ENCODE results near the gene ATP2B1.

Gene ATP2B1

GRCh38 chr12:89661706-89662330 is 46.8 kb downstream of the ATP2B1 start:
- no peak for FAIRE-seq
- no peak for DNase-seq (ENCODE audit: low spot score)

GRCh38 chr12:89657739-89658138 is 50.9 kb downstream of the ATP2B1 start:
- no peak for DNase-seq (ENCODE audit: low spot score)
- no peak for FAIRE-seq

- no peak for FAIRE-seq
- no peak for DNase-seq (ENCODE audit: low spot score)
Observed at GRCh38 chr12:89657066-89657465, 51.6 kb downstream of the ATP2B1 start.

- FAIRE-seq (no peak), DNase-seq (ENCODE audit: low spot score) (no peak)
Observed at GRCh38 chr12:89655841-89656240, 52.8 kb downstream of the ATP2B1 start.

GRCh38 chr12:89651192-89651591 is 57.4 kb downstream of the ATP2B1 start:
- DNase-seq (ENCODE audit: low spot score) (no peak), FAIRE-seq (no peak)

- FAIRE-seq (no peak), DNase-seq (ENCODE audit: low spot score) (no peak)
Observed at GRCh38 chr12:89650239-89650638, 58.4 kb downstream of the ATP2B1 start.

GRCh38 chr12:89649820-89650219 is 58.8 kb downstream of the ATP2B1 start:
- no peak for DNase-seq (ENCODE audit: low spot score)
- no peak for FAIRE-seq

GRCh38 chr12:89649139-89649538 is 59.5 kb downstream of the ATP2B1 start:
- no peak for DNase-seq (ENCODE audit: low spot score)
- no peak for FAIRE-seq

GRCh38 chr12:89648211-89648930 is 60.3 kb downstream of the ATP2B1 start:
- no peak for FAIRE-seq
- DNase-seq (ENCODE audit: low spot score), result no peak

- DNase-seq (ENCODE audit: low spot score) (no peak), FAIRE-seq (no peak)
Observed at GRCh38 chr12:89645434-89645833, 63.2 kb downstream of the ATP2B1 start.

- DNase-seq (ENCODE audit: low spot score), result no peak
- no peak for FAIRE-seq
Observed at GRCh38 chr12:89642959-89643358, 65.7 kb downstream of the ATP2B1 start.

- no peak for DNase-seq (ENCODE audit: low spot score)
- FAIRE-seq, result no peak
Observed at GRCh38 chr12:89636776-89637160, 71.9 kb downstream of the ATP2B1 start.

GRCh38 chr12:89636052-89636775 is 72.4 kb downstream of the ATP2B1 start:
- DNase-seq (ENCODE audit: low spot score) (peak; percentile 20), FAIRE-seq (no peak)

- DNase-seq (ENCODE audit: low spot score) (no peak), FAIRE-seq (no peak)
Observed at GRCh38 chr12:89634508-89634907, 74.1 kb downstream of the ATP2B1 start.

GRCh38 chr12:89632778-89633177 is 75.9 kb downstream of the ATP2B1 start:
- FAIRE-seq (no peak), DNase-seq (ENCODE audit: low spot score) (no peak)

GRCh38 chr12:89622115-89622514 is 86.5 kb downstream of the ATP2B1 start:
- FAIRE-seq, result peak; percentile 53

GRCh38 chr12:89621521-89621920 is 87.1 kb downstream of the ATP2B1 start:
- FAIRE-seq, result no peak
- no peak for DNase-seq (ENCODE audit: low spot score)

More at GRCh38 chr12:89622115-89622514, 86.5 kb downstream of the ATP2B1 start:
- no peak for DNase-seq (ENCODE audit: low spot score)

- FAIRE-seq (no peak), DNase-seq (ENCODE audit: low spot score) (no peak)
Observed at GRCh38 chr12:89619764-89620163, 88.9 kb downstream of the ATP2B1 start.

GRCh38 chr12:89618113-89618862 is 90.3 kb downstream of the ATP2B1 start:
- FAIRE-seq (no peak), DNase-seq (ENCODE audit: low spot score) (no peak)

GRCh38 chr12:89610366-89610765 is 98.3 kb downstream of the ATP2B1 start:
- DNase-seq (ENCODE audit: low spot score) (no peak), FAIRE-seq (no peak)

GRCh38 chr12:89603678-89604077 is 105.0 kb downstream of the ATP2B1 start:
- FAIRE-seq, result no peak

GRCh38 chr12:89597770-89598169 is 110.9 kb downstream of the ATP2B1 start:
- no peak for DNase-seq (ENCODE audit: low spot score)
- no peak for FAIRE-seq

More at GRCh38 chr12:89603678-89604077, 105.0 kb downstream of the ATP2B1 start:
- DNase-seq (ENCODE audit: low spot score), result no peak

Data from RCC 7860 (cell line).